HFFc6 (cell line): ENCODE results near the gene RXFP2. TPM values are rescaled to one million over a fixed set of nuclear protein-coding genes. Genes with fewer than 3 reads are reported as not detected.
A peak's percentile ranks its signal among the peaks of the same experiment; 100 is the strongest.

Source experiments
- DNase-seq: peaks from one replicate; pipeline ENCODE4 v3.0.0-alpha.2; 2018
- H3K27ac Mint-ChIP-seq: 2 replicates; pipeline ENCODE4 v1.8.0; 2020; ENCODE audit warnings: mild to moderate bottlenecking, mixed read lengths
- H3K27me3 Mint-ChIP-seq: 2 replicates; pipeline ENCODE4 v1.8.0; 2021; ENCODE audit warnings: mild to moderate bottlenecking, moderate library complexity, mixed read lengths; ENCODE audit not compliant: insufficient read depth
- H3K36me3 Mint-ChIP-seq: 2 replicates; pipeline ENCODE4 v1.8.0; 2021; ENCODE audit warnings: low read depth, mixed read lengths
- H3K4me1 Mint-ChIP-seq: 2 replicates; pipeline ENCODE4 v1.8.0; 2020; ENCODE audit warnings: low read depth, mixed read lengths
- H3K4me3 Mint-ChIP-seq: 2 replicates; pipeline ENCODE4 v1.8.0; 2020; ENCODE audit warnings: mild to moderate bottlenecking, moderate library complexity, mixed read lengths
- H3K9me3 Mint-ChIP-seq: 2 replicates; pipeline ENCODE4 v1.8.0; 2020; ENCODE audit warnings: mild to moderate bottlenecking, mixed read lengths
- CTCF ChIP-seq: fragments of 200-600 bp; sonication (generic); IDR thresholded peaks from 2 replicates; pipeline ENCODE4 v1.5.0; 2021; ENCODE audit warnings: antibody characterized with exemption, mild to moderate bottlenecking
- total RNA-seq, 6 experiments: library from RNA; stranded (reverse); fragmentation: NEBNext Ultra II Directional; extraction: Animal tissue kit (Norgen Biotek cat#: 25700); gene quantifications; 2 replicates in 1 of 6; 3 replicates in 5 of 6; pipeline ENCODE4 v1.2.3, GENCODE V29; 2021

Gene RXFP2
- total RNA-seq, 6 experiments from 2014 or later = not detected

- H3K9me3 Mint-ChIP-seq = no peaks in the 10 kb centered on the region
- H3K4me3 Mint-ChIP-seq = no peak overlapping the region
- H3K27ac Mint-ChIP-seq = no peak overlapping the region
- DNase-seq = no peak
- peaks cover 23% of the 10 kb centered on the region for H3K27me3 Mint-ChIP-seq
- no peaks in the 10 kb centered on the region for H3K4me1 Mint-ChIP-seq
- no peaks in the 10 kb centered on the region for H3K36me3 Mint-ChIP-seq
- TF ChIP-seq CTCF = no peak
These were observed 103.7 kb downstream of the RXFP2 start for GRCh38 chr13:31843044-31843443.

DNA sequence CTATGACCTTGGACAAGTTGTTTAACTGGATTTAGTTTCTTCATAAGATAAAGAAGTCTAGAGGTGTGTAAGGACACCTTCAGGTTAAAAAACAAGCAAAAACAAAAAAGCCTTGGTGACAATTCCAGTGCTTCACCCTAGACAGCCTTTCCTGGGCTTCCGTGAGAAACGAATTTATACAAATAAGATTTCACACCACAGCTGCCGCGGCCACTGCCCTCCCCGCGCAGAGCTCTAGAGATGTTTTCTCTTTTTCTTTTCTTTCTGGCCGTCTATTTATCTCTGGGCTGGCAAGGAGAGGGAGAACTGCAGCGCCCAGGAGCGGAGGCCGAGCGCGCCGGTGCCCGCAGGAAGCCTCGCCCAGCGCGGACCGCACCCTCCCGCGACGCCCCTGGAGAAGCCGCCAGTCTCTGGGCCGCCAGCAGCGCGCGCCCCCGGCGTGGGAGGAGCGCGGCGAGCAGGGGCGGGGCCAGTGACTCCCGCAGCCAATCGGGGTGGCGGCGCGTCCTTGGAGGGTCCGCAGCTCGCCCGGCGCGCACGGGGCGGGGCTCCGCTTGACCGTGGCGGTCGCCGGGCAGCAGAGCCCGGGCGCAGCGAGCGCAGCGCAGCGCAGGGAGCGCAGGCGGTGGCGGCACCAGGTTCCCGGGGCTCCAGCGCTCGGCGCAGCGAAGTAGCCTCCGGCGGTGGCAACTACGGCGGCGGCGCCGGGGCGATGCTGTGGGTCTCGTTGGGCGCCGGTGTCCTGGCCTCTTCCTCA, 107.0 kb downstream of the RXFP2 start:
- no peak overlapping the region for H3K27ac Mint-ChIP-seq
- H3K27me3 Mint-ChIP-seq = peaks cover 26% of the 10 kb centered on the region
- H3K4me1 Mint-ChIP-seq = no peaks in the 10 kb centered on the region
- H3K36me3 Mint-ChIP-seq = no peaks in the 10 kb centered on the region
- TF ChIP-seq CTCF = no peak
- H3K9me3 Mint-ChIP-seq = no peaks in the 10 kb centered on the region
- H3K4me3 Mint-ChIP-seq = peak overlapping the region; percentile 87
- DNase-seq = peak; percentile 42

DNA sequence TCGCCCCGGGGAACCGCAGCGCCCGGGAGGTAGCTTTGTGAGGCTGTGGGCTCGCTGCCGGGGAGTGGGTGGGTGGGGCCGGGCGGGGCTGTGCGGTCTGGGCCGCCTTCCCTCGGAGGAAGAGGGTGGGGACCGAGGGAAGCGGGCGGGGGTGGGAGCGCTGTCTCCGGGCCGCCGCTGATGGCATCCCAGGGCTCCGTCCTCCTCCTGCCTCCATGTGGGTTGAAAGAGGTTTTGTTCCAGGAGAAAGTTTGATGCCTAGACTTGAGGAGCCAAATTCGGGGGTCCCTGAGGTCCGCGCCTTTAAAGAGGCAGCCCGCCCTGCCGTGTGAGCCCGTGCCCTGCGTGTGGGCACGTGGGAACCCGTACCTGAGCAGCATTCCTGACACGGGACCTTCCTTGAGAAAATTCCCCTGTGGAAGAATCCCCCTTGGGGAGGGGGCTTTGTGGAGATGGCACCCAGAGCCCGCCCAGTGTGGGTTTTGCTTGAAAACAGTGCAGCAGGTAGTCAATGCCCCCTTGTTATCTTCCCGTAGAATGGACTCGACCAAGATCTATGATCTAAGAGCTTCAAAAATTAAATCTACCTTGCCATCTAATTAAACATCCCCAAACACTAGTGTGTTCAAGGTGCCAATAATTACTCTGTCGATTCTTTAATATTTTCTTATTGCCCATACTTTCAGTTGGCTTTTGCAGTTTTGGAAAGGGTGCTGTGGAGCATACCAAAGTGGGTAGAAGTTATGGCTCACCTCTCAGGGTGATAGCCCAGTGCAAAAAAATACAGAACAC, 107.8 kb downstream of the RXFP2 start:
- Mint-ChIP-seq H3K27ac (no peak overlapping the region), H3K4me1 (no peaks in the 10 kb centered on the region), H3K4me3 (peak overlapping the region; percentile 64), H3K36me3 (no peaks in the 10 kb centered on the region), H3K9me3 (no peaks in the 10 kb centered on the region), H3K27me3 (peaks cover 29% of the 10 kb centered on the region)
- TF ChIP-seq CTCF = no peak
- no peak for DNase-seq

GRCh38 chr13:31848621-31849020, 109.3 kb downstream of the RXFP2 start:
- no peaks in the 10 kb centered on the region for H3K4me1 Mint-ChIP-seq

GRCh38 chr13:31849206-31849605, 109.9 kb downstream of the RXFP2 start:
- H3K27ac Mint-ChIP-seq = no peak overlapping the region
- H3K4me3 Mint-ChIP-seq = no peak overlapping the region
- no peak for DNase-seq
- H3K27me3 Mint-ChIP-seq = peaks cover 19% of the 10 kb centered on the region
- no peaks in the 10 kb centered on the region for H3K36me3 Mint-ChIP-seq
- TF ChIP-seq CTCF = no peak
- no peaks in the 10 kb centered on the region for H3K4me1 Mint-ChIP-seq
- H3K9me3 Mint-ChIP-seq = no peaks in the 10 kb centered on the region

More at GRCh38 chr13:31848621-31849020, 109.3 kb downstream of the RXFP2 start:
- Mint-ChIP-seq H3K9me3 (no peaks in the 10 kb centered on the region), H3K27me3 (peaks cover 25% of the 10 kb centered on the region), H3K4me3 (no peak overlapping the region), H3K27ac (no peak overlapping the region), H3K36me3 (no peaks in the 10 kb centered on the region)
- no peak for DNase-seq
- TF ChIP-seq CTCF = no peak
